Measurements from ENCODE around the gene TAF3. TPM values are rescaled to one million over a fixed set of nuclear protein-coding genes. Genes with fewer than 3 reads are reported as not detected.

TAF3 gene
- total RNA-seq, 2 experiments from 2014 or later: 12.6 to 12.8 TPM

DNA sequence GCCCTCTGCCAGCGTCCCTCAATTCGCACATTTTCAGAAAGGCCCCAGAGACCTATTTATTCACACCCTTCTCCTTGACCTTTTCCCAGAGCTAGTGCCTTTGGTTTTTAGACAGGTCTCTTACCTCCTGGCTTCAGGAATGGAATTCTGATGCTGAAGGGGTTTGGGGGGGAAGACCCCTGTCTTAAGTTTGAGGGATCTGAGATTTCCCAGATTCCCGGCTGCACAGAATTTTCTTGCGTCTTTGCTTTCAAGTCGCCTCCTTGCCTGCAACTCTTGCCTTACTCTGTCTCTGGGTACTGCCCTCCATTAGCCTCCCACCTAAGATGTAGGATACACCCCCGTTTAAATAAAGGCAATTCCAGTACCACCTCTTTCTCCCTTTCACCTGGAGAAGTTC lies 238.1 kb downstream of the TAF3 start:
- Mint-ChIP-seq H3K9me3 (no peaks in the 10 kb centered on the region), H3K4me3 (peak overlapping the region; percentile 83), H3K27ac (peak overlapping the region; percentile 94), H3K4me1 (ENCODE audit: low read depth) (peaks cover 64% of the 10 kb centered on the region), H3K36me3 (ENCODE audit: low read depth) (peaks cover 1% of the 10 kb centered on the region), H3K27me3 (ENCODE audit: low read depth) (peaks cover 16% of the 10 kb centered on the region)
- CTCF ChIA-PET: interaction anchor here (0.9 kb wide), 1 partner anchor 10 kb away, joined by 3 read pairs; no protein-coding TSS in a partner anchor
- intact Hi-C loops (cut with micrococcal nuclease): loop anchor here (10.0 kb wide), 2 partner anchors 802 to 958 kb away; no protein-coding TSS in a partner anchor
- no peak for DNase-seq

DNA sequence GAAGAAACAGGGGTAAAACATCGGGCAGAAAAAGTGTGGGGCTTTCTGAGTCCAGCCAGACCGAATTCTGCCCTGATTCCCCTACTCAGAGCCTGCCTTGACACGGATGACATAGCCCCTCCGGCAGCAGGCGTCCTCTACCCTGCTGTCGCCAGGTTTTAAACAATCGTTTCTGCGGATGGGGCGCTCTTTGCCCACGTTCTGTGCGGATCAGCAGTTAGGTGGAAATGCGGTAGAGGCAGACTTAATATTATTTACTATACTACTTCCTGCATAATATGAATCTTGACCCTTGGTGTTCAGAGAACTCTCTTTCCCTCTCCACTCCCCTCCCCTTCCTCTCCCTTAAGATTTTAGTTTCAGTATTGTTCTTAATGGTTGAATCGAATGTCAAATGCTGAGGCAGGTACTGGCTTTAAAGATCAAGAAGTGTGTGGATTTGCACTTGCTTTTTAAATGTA lies 238.6 kb downstream of the TAF3 start:
- intact Hi-C loops (cut with micrococcal nuclease): loop anchor here (1.0 to 10.0 kb wide), 4 partner anchors 9 to 958 kb away; no protein-coding TSS in a partner anchor
- Mint-ChIP-seq H3K4me1 (ENCODE audit: low read depth) (peaks cover 68% of the 10 kb centered on the region), H3K36me3 (ENCODE audit: low read depth) (peaks cover 1% of the 10 kb centered on the region), H3K9me3 (no peaks in the 10 kb centered on the region), H3K27me3 (ENCODE audit: low read depth) (peaks cover 14% of the 10 kb centered on the region), H3K4me3 (peak overlapping the region; percentile 83), H3K27ac (peak overlapping the region; percentile 94)
- CTCF ChIA-PET: interaction anchor here (0.6 to 0.9 kb wide), 2 partner anchors 10 to 429 kb away, joined by 3 read pairs; no protein-coding TSS in a partner anchor
- DNase-seq: peak; percentile 67

- no peak for DNase-seq
- Mint-ChIP-seq H3K27me3 (ENCODE audit: low read depth) (peaks cover 5% of the 10 kb centered on the region), H3K9me3 (no peaks in the 10 kb centered on the region), H3K4me1 (ENCODE audit: low read depth) (peaks cover 68% of the 10 kb centered on the region), H3K27ac (peak overlapping the region; percentile 94), H3K4me3 (peak overlapping the region; percentile 83), H3K36me3 (ENCODE audit: low read depth) (peaks cover 2% of the 10 kb centered on the region)
- intact Hi-C loops (cut with micrococcal nuclease): loop anchor here (1.0 to 10.0 kb wide), 4 partner anchors 9 to 957 kb away; no protein-coding TSS in a partner anchor
- CTCF ChIA-PET: interaction anchor here (0.6 kb wide), 1 partner anchor 428 kb away, joined by 3 read pairs; no protein-coding TSS in a partner anchor
These were observed 239.4 kb downstream of the TAF3 start for GRCh38 chr10:8057636-8058273.

- no peak for DNase-seq
- CTCF ChIA-PET: interaction anchor here (0.6 to 0.7 kb wide), 2 partner anchors 17 to 84 kb away, joined by 3 to 4 read pairs; no protein-coding TSS in a partner anchor
- intact Hi-C loops (cut with micrococcal nuclease): loop anchor here (10.0 kb wide), 2 partner anchors 804 to 956 kb away; no protein-coding TSS in a partner anchor
These were observed 240.2 kb downstream of the TAF3 start for GRCh38 chr10:8058274-8059111.

GRCh38 chr10:8059191-8059936 lies 241.1 kb downstream of the TAF3 start:
- H3K9me3 Mint-ChIP-seq: no peaks in the 10 kb centered on the region
- H3K27me3 Mint-ChIP-seq (ENCODE audit: low read depth): no peaks in the 10 kb centered on the region
- H3K36me3 Mint-ChIP-seq (ENCODE audit: low read depth): peaks cover 16% of the 10 kb centered on the region
- peak overlapping the region; percentile 54 for H3K4me3 Mint-ChIP-seq
- intact Hi-C loops (cut with micrococcal nuclease): loop anchor here (10.0 kb wide), 2 partner anchors 805 to 955 kb away; no protein-coding TSS in a partner anchor
- CTCF ChIA-PET: interaction anchor here (0.6 to 1.5 kb wide), 3 partner anchors 16 to 272 kb away, joined by 3 to 5 read pairs (median 4); no protein-coding TSS in a partner anchor
- peak overlapping the region; percentile 62 for H3K27ac Mint-ChIP-seq
- H3K4me1 Mint-ChIP-seq (ENCODE audit: low read depth): peaks cover 75% of the 10 kb centered on the region
- no peak for DNase-seq

More at GRCh38 chr10:8058274-8059111, 240.2 kb downstream of the TAF3 start:
- Mint-ChIP-seq H3K27me3 (ENCODE audit: low read depth) (no peaks in the 10 kb centered on the region), H3K9me3 (no peaks in the 10 kb centered on the region), H3K36me3 (ENCODE audit: low read depth) (peaks cover 10% of the 10 kb centered on the region), H3K4me3 (no peak overlapping the region), H3K4me1 (ENCODE audit: low read depth) (peaks cover 70% of the 10 kb centered on the region), H3K27ac (no peak overlapping the region)

- DNase-seq: peak; percentile 75
- H3K4me3 Mint-ChIP-seq: peak overlapping the region; percentile 54
- peaks cover 20% of the 10 kb centered on the region for H3K36me3 Mint-ChIP-seq (ENCODE audit: low read depth)
- H3K9me3 Mint-ChIP-seq: no peaks in the 10 kb centered on the region
- peak overlapping the region; percentile 62 for H3K27ac Mint-ChIP-seq
- no peaks in the 10 kb centered on the region for H3K27me3 Mint-ChIP-seq (ENCODE audit: low read depth)
- intact Hi-C loops (cut with micrococcal nuclease): loop anchor here (2.0 kb wide), 4 partner anchors 77 to 195 kb away; no protein-coding TSS in a partner anchor
- CTCF ChIA-PET: interaction anchor here (0.8 to 1.5 kb wide), 3 partner anchors 11 to 271 kb away, joined by 3 to 5 read pairs (median 4); no protein-coding TSS in a partner anchor
- H3K4me1 Mint-ChIP-seq (ENCODE audit: low read depth): peaks cover 81% of the 10 kb centered on the region
These were observed 241.9 kb downstream of the TAF3 start for GRCh38 chr10:8060010-8060703.

DNA sequence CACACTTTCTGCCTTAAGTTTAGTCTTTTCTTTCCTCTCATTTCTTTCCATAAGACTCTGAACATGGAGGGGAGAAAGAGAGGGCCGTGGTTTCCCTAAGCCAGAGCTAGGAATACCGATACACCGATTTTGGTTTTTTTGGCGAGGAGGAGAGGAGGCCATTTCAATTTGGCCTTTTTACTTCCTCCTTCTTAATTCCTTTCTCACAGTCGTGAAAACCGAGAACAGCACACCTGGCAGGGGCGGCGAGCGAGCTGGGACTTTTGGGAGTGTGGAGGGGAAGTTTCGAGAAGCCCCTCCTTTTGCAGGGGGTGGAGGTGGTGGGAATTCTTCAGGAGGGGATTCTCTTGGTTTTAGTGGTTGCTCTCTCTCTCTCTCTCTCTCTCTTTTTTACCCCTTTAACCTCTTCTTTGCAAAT lies 242.4 kb downstream of the TAF3 start:
- Mint-ChIP-seq H3K27me3 (ENCODE audit: low read depth) (no peaks in the 10 kb centered on the region), H3K27ac (peak overlapping the region; percentile 62), H3K9me3 (no peaks in the 10 kb centered on the region), H3K4me3 (peak overlapping the region; percentile 54), H3K36me3 (ENCODE audit: low read depth) (peaks cover 22% of the 10 kb centered on the region), H3K4me1 (ENCODE audit: low read depth) (peaks cover 86% of the 10 kb centered on the region)
- DNase-seq: no peak
- CTCF ChIA-PET: interaction anchor here (0.8 to 1.5 kb wide), 3 partner anchors 10 to 270 kb away, joined by 3 to 5 read pairs (median 4); no protein-coding TSS in a partner anchor
- intact Hi-C loops (cut with micrococcal nuclease): loop anchor here (1.0 to 2.0 kb wide), 5 partner anchors 71 to 194 kb away; no protein-coding TSS in a partner anchor

DNA sequence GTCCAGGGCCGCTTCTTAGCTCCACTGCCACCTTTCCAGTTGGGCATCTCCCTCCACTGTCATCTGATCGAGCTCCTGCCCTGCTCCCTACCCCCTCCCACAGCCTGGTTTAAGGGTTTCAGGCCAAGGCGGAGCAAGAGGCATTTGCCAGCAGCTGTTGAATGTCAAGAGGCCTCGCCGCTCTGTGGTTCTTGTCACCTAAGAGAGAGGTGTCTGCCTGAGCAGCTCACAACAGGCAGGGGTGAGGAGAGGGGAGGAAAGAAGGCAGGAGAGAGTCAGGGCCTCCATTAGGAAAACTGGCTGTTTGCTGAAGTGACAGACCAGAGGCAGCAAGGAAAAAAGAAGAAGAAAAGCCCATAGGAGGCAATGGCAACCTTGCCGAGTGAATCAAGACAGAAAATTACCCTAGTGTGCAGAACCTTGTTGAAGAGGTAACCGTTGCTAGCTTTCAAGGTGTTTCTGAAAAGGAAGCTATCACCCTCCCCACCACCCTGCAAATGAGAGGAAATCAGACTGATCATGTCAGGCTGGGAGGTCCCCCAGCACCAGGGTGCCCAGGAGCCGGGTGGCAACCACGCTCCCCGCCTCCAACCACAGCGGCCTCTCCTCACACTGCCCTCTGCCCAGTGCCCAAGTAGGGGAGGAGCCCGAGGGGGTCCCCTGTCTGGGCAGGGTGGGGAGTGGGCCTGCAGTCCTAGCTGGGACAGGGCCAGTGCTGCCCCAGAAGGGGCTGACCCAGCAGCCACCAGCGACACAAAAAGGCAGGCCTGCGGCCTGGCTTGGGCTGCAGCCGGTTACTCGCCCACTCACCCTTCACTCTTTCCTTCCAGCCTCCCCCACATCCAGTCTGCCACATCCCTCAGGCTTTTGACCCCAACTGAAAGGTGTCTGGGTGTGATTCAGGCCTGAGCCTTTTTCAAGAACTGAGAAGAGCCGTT lies 243.2 kb downstream of the TAF3 start:
- H3K9me3 Mint-ChIP-seq: no peaks in the 10 kb centered on the region
- peak; percentile 67 for DNase-seq
- peaks cover 22% of the 10 kb centered on the region for H3K36me3 Mint-ChIP-seq (ENCODE audit: low read depth)
- CTCF ChIA-PET: interaction anchor here (0.8 to 1.1 kb wide), 2 partner anchors 9 to 14 kb away, joined by 3 to 4 read pairs; no protein-coding TSS in a partner anchor
- H3K4me3 Mint-ChIP-seq: peak overlapping the region; percentile 54
- intact Hi-C loops (cut with micrococcal nuclease): loop anchor here (1.0 to 2.0 kb wide), 5 partner anchors 70 to 193 kb away; no protein-coding TSS in a partner anchor
- H3K4me1 Mint-ChIP-seq (ENCODE audit: low read depth): peaks cover 91% of the 10 kb centered on the region
- peak overlapping the region; percentile 62 for H3K27ac Mint-ChIP-seq
- H3K27me3 Mint-ChIP-seq (ENCODE audit: low read depth): no peaks in the 10 kb centered on the region

- Mint-ChIP-seq H3K9me3 (no peaks in the 10 kb centered on the region), H3K27me3 (ENCODE audit: low read depth) (no peaks in the 10 kb centered on the region), H3K4me1 (ENCODE audit: low read depth) (peaks cover 92% of the 10 kb centered on the region), H3K4me3 (no peak overlapping the region), H3K36me3 (ENCODE audit: low read depth) (peaks cover 30% of the 10 kb centered on the region), H3K27ac (no peak overlapping the region)
- intact Hi-C loops (cut with micrococcal nuclease): no loop called here
- DNase-seq: no peak
- CTCF ChIA-PET: interaction anchor here (0.7 to 0.8 kb wide), 2 partner anchors 74 to 680 kb away, joined by 3 to 4 read pairs; no protein-coding TSS in a partner anchor
These were observed 245.0 kb downstream of the TAF3 start for GRCh38 chr10:8063128-8063908.

All from activated naive CD4-positive, alpha-beta T cell treated with anti-CD3 and anti-CD28 coated beads for 36 hours (primary cell).